ENCODE measurements around the gene INPP5A. TPM values are rescaled to one million over a fixed set of nuclear protein-coding genes. Genes with fewer than 3 reads are reported as not detected.

The INPP5A gene
- total and polyA plus RNA-seq, 2 experiments from 2014 or later = 41.2 to 53.6 TPM

DNA sequence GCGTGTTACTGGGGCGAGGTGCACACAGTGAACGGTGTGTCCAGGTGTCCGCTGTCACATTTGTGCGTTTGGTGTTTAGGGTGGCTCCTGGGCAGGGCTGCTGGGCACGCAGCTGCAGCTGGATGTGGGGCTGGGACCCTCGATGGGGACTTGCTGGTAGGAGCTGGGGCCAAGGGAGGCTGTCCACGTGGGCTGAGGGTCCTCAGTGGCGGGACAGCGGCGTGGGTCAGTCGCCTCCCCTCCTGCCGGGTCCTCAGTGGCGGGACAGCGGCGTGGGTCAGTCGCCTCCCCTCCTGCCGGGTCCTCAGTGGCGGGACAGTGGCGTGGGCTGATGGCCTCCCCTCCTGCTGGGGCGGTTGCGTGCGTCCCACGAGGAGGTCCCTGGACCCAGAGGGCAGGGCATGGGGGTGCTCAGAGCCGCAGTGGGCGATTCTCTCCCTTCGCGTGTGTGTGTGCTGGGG lies 68.5 kb downstream of the INPP5A start:
- H3K9me3 ChIP-seq (ENCODE audit: low read depth) = no peaks in the 10 kb centered on the region
- H3K4me3 ChIP-seq = no peak overlapping the region
- no peak overlapping the region for H3K4me2 ChIP-seq
- H2AFZ ChIP-seq = no peak overlapping the region
- peaks cover 12% of the 10 kb centered on the region for H4K20me1 ChIP-seq (ENCODE audit: insufficient read depth, poor library complexity, severe bottlenecking)
- H3K27me3 ChIP-seq = no peaks in the 10 kb centered on the region
- no peaks in the 10 kb centered on the region for H3K9me2 ChIP-seq (replicated peaks; ENCODE audit: insufficient read depth)
- WGBS (ENCODE audit: low lambda C conversion rate, missing lambda C conversion rate) = 98% methylated on average over 16 of the region's 28 CpGs
- TF ChIP-seq, protein P1, sequence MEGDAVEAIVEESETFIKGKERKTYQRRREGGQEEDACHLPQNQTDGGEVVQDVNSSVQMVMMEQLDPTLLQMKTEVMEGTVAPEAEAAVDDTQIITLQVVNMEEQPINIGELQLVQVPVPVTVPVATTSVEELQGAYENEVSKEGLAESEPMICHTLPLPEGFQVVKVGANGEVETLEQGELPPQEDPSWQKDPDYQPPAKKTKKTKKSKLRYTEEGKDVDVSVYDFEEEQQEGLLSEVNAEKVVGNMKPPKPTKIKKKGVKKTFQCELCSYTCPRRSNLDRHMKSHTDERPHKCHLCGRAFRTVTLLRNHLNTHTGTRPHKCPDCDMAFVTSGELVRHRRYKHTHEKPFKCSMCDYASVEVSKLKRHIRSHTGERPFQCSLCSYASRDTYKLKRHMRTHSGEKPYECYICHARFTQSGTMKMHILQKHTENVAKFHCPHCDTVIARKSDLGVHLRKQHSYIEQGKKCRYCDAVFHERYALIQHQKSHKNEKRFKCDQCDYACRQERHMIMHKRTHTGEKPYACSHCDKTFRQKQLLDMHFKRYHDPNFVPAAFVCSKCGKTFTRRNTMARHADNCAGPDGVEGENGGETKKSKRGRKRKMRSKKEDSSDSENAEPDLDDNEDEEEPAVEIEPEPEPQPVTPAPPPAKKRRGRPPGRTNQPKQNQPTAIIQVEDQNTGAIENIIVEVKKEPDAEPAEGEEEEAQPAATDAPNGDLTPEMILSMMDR (IDR thresholded peaks at IDR 0.05; ENCODE audit: poor library complexity) = no peak
- TF ChIP-seq EZH2 (IDR thresholded peaks at IDR 0.05; ENCODE audit: borderline replicate concordance) = no peak
- TF ChIP-seq EZH2phosphoT487 (IDR thresholded peaks at IDR 0.05; ENCODE audit: low read depth, severe bottlenecking, unreplicated experiment) = no peak
- H3K27ac ChIP-seq = no peak overlapping the region
- peaks cover 8% of the 10 kb centered on the region for H3K4me1 ChIP-seq (ENCODE audit: insufficient read depth)
- H3K36me3 ChIP-seq (replicated peaks; ENCODE audit: insufficient read depth, low read depth) = no peaks in the 10 kb centered on the region
- H3K79me2 ChIP-seq = peaks cover 77% of the 10 kb centered on the region
- no peak for DNase-seq (ENCODE audit: low spot score)

DNA sequence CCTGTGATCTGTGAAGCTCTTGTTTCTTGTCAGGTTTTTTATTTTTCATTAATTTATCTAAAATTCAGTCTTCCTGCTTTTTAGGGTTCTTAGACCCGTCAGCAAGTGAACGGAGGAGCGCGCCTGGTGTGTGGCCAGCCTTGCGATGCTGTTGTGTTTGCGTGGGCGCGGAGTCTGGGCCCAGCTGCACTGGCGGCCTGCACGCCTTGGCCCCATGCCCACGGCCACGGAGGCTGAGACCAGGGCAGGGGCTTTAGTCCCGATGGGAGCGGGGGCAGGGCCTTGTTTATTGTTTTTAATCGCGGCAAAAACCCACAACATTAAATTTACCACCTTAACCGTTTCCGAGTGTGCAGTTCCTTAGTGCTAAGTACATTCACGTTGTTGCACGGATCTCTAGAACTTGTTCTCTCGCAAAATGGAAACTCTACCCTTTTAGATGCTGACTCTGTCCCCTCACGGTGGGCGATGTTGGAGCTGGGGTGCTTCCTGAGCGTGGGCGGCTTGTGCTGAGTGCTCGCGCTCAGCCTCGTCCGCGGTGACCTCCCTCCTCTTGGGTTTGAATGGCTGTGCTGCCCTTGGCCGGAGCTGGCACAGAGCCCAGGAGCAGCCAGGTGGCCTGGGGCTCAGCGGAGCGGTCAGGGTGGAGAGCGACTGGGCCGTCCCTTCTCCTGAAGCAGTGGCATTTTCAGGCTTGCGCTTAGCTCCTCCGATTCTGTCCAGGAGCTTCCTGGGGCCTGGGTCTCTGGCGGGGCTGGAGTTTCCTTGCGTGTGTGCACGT lies 69.1 kb downstream of the INPP5A start:
- peaks cover 70% of the 10 kb centered on the region for H3K79me2 ChIP-seq
- H3K36me3 ChIP-seq (replicated peaks; ENCODE audit: insufficient read depth, low read depth) = no peaks in the 10 kb centered on the region
- TF ChIP-seq EZH2phosphoT487 (IDR thresholded peaks at IDR 0.05; ENCODE audit: low read depth, severe bottlenecking, unreplicated experiment) (no peak), EZH2 (IDR thresholded peaks at IDR 0.05; ENCODE audit: borderline replicate concordance) (no peak)
- TF ChIP-seq, protein P1 (IDR thresholded peaks at IDR 0.05; ENCODE audit: poor library complexity) = no peak
- H4K20me1 ChIP-seq (ENCODE audit: insufficient read depth, poor library complexity, severe bottlenecking) = peaks cover 12% of the 10 kb centered on the region
- no peak overlapping the region for H3K27ac ChIP-seq
- no peak overlapping the region for H3K4me3 ChIP-seq
- no peak overlapping the region for H3K4me2 ChIP-seq
- no peaks in the 10 kb centered on the region for H3K9me3 ChIP-seq (ENCODE audit: low read depth)
- no peak overlapping the region for H2AFZ ChIP-seq
- 88% methylated on average over 40 of the region's 40 CpGs for WGBS (ENCODE audit: low lambda C conversion rate, missing lambda C conversion rate)
- peaks cover 8% of the 10 kb centered on the region for H3K4me1 ChIP-seq (ENCODE audit: insufficient read depth)
- H3K9me2 ChIP-seq (replicated peaks; ENCODE audit: insufficient read depth) = no peaks in the 10 kb centered on the region
- no peaks in the 10 kb centered on the region for H3K27me3 ChIP-seq
- no peak for DNase-seq (ENCODE audit: low spot score)

DNA sequence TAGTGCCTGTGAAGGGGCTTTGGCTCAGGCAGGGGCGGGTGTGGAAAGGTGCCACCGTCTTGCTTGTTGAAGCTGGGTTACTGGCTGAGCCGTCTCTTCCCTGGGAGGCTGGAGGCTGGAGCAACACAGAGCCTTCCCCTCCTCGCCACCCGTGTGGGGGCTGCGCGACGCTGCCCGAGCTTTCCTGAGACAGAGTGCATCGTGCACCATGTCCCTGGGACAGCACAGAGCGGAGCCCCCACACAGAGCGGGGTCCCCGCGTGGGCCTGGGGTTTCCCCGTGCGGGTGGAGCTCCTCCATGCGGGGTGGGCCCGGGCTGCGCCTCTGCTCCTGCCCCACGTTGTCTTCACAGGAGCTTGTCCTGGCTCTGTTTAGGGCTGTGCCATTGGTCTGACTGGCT lies 69.9 kb downstream of the INPP5A start:
- no peak overlapping the region for H3K4me2 ChIP-seq
- H2AFZ ChIP-seq = no peak overlapping the region
- H3K79me2 ChIP-seq = peaks cover 63% of the 10 kb centered on the region
- no peaks in the 10 kb centered on the region for H3K9me3 ChIP-seq (ENCODE audit: low read depth)
- no peak overlapping the region for H3K4me3 ChIP-seq
- 96% methylated on average over 20 of the region's 20 CpGs for WGBS (ENCODE audit: low lambda C conversion rate, missing lambda C conversion rate)
- H3K4me1 ChIP-seq (ENCODE audit: insufficient read depth) = peaks cover 15% of the 10 kb centered on the region
- TF ChIP-seq EZH2 (IDR thresholded peaks at IDR 0.05; ENCODE audit: borderline replicate concordance) = no peak
- TF ChIP-seq EZH2phosphoT487 (IDR thresholded peaks at IDR 0.05; ENCODE audit: low read depth, severe bottlenecking, unreplicated experiment) = no peak
- TF ChIP-seq, protein P1 (IDR thresholded peaks at IDR 0.05; ENCODE audit: poor library complexity) = no peak
- no peaks in the 10 kb centered on the region for H3K27me3 ChIP-seq
- no peaks in the 10 kb centered on the region for H3K9me2 ChIP-seq (replicated peaks; ENCODE audit: insufficient read depth)
- H3K27ac ChIP-seq = no peak overlapping the region
- no peak for DNase-seq (ENCODE audit: low spot score)
- no peaks in the 10 kb centered on the region for H3K36me3 ChIP-seq (replicated peaks; ENCODE audit: insufficient read depth, low read depth)
- peaks cover 12% of the 10 kb centered on the region for H4K20me1 ChIP-seq (ENCODE audit: insufficient read depth, poor library complexity, severe bottlenecking)
